A673 (cell line): ENCODE measurements around the gene PRUNE2.

Source experiments
- CTCF ChIP-seq: fragments of 300-800, 200-600 bp; sonication (generic); conservative IDR thresholded peaks from 2 replicates; pipeline ENCODE4 v1.5.1; 2017; ENCODE audit warnings: low read depth, mild to moderate bottlenecking, antibody characterized with exemption, low read length, moderate library complexity, mixed read lengths
- EZH2 ChIP-seq: fragments of 200-600 bp; sonication (generic); IDR thresholded peaks from 2 replicates; pipeline ENCODE4 v1.6.1; 2017; ENCODE audit warnings: borderline replicate concordance, low read depth, mild to moderate bottlenecking, mixed read lengths, antibody characterized with exemption, low read length; ENCODE audit not compliant: poor library complexity, severe bottlenecking

GRCh38 chr9:76905791-76906646 lies at the start of gene PRUNE2:
- TF ChIP-seq CTCF (no peak), EZH2 (peak; percentile 66)
